HG03039 (cell line): Measurements from ENCODE around the gene PREB.

Source experiments
- ATAC-seq: cut with Tn5 transposase; IDR thresholded peaks from one replicate; pipeline ENCODE4 v1.9.1; 2021; ENCODE audit warnings: mild to moderate bottlenecking, moderate library complexity; ENCODE audit not compliant: unreplicated experiment

The PREB gene

DNA sequence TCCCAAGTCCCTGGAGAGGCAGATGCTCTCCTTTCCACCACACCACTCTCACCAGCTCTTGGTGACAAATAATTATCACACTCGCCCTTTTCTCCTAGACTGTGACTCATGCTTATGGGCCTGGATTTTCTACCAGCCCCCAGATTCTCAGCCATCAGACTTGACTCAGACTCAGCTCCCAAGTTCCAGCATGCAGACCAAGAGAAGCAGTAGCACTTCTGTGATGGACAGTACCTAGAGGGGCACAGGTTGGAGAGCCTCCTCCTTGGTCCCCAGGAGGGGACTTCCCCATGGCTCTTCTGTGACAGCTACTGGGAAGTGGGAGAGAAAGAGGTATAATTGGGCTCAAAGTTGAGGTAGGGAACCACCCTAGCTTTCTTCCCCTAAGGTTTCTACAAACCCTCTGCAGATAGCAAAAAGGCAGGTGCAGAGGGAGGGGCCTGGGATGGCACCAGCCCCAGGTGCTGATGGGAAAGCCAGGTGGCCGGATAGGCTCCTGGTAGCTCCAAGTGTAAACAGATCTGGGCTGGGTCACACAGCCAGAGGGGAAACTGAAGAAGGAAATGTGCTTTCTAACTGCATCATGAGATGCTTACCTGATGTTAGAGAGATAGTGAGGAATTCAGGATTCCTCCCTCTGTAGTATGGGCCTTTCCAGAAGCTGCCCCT lies 18.5 kb upstream of the PREB start:
- no peak for ATAC-seq

- no peak for ATAC-seq
Observed at GRCh38 chr2:27152102-27152795, 17.8 kb upstream of the PREB start.

DNA sequence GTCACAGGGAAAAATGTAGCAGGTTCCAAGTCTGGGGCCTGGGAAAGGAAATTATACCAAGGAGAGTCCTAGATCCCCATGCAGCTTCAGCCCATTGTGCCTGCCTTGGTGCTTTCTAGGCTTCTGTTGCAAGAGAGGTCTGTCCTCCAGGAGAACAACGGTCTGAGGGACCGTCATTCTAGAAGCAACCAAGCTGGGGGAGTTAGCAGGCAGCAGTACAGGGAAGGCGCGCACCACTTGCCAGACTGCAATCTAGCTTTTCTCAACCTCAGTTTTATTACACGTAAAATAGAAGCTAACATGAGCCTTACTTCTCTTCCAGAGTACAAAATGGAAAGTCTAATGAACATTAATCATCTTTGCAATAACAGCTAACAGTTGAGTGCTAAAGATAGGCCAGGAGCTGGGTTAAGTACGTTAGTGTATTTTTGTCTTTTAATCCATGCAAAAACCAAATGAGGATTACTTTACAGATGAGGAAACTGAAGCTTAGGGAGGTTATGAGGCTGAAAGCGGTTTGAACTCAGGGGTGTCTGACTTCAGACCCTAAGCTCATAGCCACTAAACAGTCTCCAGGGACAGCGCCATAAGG lies 16.3 kb upstream of the PREB start:
- no peak for ATAC-seq

GRCh38 chr2:27149570-27150405 lies 15.4 kb upstream of the PREB start:
- no peak for ATAC-seq

GRCh38 chr2:27148801-27149439 lies 14.5 kb upstream of the PREB start, which contains the start of gene TCF23:
Gene TCF23 (plus strand): TSS chr2:27149004. CDS start chr2:27149134, 130 bp downstream.
- ATAC-seq = no peak

DNA sequence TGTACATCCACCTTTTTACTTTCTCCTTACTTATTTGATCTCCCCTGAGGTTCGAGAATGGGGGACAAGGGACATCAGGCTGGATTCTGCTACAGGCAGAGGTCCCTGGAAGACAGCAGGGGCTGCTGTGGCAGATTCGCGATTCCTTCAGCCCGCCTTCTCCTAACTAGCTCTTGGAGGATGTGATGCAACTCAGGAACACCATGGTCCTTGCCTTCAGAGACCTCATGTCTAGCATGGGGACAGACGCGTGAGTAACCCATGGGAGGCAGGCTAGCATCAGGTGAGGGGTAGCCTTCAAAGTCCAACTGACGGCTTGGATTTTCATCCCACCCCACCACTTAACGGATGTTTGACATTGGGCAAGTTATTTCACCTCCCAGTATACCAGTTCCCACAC lies 13.5 kb upstream of the PREB start:
- no peak for ATAC-seq

- no peak for ATAC-seq
Observed at GRCh38 chr2:27145682-27146081, 11.2 kb upstream of the PREB start.

- ATAC-seq = no peak
Observed at GRCh38 chr2:27143285-27143684, 8.8 kb upstream of the PREB start.

- ATAC-seq = no peak
Observed at GRCh38 chr2:27139310-27139709, 4.9 kb upstream of the PREB start, which contains the start of gene PRR30. Gene PRR30 (minus strand): TSS chr2:27139410. CDS start chr2:27138329, 1,081 bp downstream.

- no peak for ATAC-seq
Observed at GRCh38 chr2:27138111-27138510, 3.7 kb upstream of the PREB start.

- no peak for ATAC-seq
Observed at GRCh38 chr2:27137322-27137935, 3.0 kb upstream of the PREB start.

DNA sequence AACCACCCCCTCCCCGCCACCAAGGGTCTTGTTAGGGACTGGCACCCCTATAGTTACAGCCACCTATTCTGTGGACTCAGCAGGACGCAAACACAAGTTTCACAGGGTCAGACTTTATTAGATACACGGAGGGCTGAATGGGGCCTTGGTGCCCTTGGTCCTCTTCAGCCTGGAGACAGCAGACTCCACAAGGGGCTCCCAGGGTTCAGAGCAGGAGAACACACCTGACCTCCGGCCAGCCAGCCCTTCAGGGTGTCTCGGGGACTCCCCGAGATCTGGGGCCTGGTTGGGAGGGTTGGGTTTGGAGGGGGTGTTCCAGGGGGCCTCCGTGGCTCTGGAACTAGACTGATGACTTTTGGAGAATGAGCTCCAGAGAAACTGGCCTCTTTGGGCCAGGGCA lies 2.3 kb upstream of the PREB start:
- ATAC-seq = no peak

DNA sequence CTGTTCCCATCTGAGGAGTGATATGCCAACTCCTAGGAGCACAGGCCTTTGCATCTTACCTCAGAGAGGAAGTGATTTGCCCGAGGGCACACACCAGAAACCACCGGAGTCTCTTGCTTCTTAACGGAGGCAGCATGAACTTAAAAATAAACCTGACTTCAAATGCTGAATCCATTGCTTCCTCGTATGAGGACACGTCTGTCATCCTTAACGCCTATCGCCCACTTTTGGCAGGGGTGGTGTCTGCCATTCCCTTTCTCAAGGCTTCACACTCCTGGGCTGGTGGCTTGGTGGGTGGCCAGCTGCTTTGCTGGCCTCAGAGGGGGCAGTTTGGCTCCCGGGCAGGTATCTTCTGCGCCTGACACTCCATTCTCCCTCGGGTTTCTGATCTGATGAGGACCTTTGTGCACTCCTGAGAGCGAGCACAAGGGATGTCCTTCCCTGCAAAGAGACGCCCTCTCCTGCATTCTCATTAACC lies 1.1 kb upstream of the PREB start:
- ATAC-seq = no peak

- ATAC-seq = no peak
Observed at GRCh38 chr2:27134781-27135477, 493 bp upstream of the PREB start.

- ATAC-seq = no peak
Observed at GRCh38 chr2:27133195-27133875, 1.1 kb downstream of the PREB start.

GRCh38 chr2:27131429-27131828 lies 3.0 kb downstream of the PREB start:
- no peak for ATAC-seq

GRCh38 chr2:27130396-27130795 lies 4.0 kb downstream of the PREB start:
- no peak for ATAC-seq

- no peak for ATAC-seq
Observed at GRCh38 chr2:27128668-27129571, 5.5 kb downstream of the PREB start.
